ENCODE results near the gene HOXA2.

Gene HOXA2

DNA sequence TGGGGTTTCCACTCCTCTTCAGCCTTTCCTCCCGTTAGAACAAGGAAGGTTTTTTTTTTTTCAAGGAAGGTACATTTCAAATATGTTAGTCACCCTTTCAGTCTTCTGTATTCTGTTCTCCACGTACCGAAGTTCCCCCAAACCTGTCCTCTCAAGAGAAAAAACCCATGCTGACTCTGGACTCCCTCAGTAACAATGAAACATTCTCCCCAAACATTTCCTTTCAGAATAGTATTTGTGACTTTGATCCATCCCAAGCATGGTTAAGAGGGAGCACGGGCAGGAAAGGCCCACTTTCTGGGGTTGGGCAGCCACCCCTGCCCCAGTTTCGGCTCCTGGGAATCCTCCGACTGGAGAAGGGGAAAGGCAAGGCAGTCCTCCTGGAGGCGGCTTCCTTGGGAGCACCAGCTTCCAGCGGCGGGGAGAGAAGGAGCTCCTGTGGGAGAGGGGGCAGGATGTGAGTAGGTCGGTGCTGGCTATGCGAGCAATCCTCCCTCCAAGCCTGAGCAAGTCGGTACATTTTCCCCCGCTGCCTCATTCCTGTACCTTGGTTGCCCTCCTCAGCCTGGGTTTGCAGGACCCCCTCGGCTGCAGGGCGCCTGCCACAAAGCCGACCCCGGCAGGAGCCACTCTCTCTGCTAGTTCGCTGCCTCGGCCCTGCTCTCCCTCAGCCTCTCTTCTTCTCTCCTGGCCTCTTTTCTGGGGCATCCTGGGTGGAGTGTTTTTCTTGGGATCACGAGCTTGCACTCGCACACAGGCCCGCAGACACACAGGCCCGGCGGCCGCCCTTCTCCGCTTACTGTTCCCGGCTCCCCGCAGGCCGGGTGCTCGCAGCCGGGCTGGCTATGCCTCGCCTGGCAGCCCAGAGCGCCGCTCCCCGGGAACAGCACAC, 4.6 kb downstream of the HOXA2 start:
- no peak for DNase-seq

DNA sequence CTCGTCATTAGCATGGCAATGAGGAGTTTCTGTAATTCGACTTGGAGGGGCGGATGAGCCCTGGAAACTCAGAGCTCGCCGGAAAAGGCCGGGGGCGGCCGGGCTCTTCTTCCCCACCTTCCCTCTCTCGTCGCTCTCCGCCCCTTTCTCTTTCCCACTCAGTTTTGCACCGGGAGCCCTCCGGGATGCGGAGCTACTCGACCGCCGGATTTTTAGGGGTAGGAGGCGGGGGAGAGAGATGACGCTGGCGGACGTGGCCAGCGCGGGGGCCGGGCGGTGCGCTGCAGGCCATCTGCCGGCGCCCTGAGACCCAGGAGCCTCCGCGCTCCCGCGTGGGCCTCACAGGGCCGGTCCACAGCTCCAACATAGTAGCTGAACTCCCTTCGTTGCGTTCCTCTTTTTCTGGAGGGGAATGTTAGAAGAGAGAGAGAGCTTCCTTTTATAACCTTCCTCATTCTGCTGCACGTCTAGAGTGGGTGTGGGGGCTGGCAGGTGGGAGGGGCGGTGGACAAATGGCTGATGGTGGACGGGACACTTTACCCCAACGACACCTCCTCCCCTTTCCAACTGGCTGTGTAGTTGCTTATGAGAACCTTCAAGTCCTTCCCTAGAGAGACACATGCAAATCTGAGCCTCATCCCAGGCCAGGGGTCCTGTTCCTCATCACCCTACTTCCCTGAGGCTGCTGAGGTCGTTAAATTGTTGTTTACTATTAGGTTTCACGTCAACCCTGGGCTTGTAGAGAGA, 5.5 kb downstream of the HOXA2 start:
- no peak for DNase-seq

DNA sequence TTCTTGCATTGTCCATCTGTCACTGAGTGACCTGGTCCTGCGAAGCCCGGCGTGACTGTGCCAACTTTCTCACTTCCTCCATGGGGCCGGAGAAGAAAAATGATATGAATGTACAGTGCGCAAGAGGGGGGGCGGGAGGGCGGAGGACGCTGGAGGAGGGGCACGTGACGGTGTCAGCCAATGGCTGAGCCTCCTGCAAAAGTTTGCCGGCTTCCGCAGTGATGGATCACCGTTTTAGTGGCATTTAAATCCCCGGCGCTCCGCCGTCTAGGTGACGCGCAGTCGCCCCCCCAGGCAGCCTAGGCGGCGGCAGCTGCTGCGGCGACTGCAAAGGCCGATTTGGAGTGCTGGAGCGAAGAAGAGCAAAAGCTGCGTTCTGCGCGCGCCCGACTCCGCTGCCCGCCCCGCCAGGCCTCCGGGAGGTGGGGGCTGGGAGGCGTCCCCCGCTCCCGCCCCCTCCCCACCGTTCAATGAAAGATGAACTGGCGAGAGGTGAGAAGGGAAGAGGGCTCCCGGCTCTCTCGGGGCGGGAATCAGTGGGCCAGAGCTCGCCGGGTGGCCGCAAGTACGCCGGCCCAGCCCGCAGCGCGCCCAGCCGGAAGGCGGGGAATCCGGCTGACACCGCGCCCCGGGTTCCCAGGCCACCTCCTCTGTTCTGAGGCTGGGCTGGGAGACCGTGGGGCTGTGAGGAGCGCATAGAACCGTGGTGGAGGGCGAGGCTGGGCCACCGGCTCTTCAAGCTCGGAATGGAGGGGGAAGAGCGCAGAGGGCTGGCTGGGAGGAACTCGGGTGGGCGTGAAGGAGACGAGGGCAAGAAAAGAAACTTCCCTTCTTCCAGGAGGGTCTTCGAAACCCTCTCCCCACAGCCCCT, 6.4 kb downstream of the HOXA2 start, which contains the start of gene HOXA1:
HOXA1 (minus strand) TSS at position 104 of the 871 bp plus-strand sequence; CDS start at position 16, 88 bp downstream.
- peak; percentile 8 to 41 (median 18) for DNase-seq

DNA sequence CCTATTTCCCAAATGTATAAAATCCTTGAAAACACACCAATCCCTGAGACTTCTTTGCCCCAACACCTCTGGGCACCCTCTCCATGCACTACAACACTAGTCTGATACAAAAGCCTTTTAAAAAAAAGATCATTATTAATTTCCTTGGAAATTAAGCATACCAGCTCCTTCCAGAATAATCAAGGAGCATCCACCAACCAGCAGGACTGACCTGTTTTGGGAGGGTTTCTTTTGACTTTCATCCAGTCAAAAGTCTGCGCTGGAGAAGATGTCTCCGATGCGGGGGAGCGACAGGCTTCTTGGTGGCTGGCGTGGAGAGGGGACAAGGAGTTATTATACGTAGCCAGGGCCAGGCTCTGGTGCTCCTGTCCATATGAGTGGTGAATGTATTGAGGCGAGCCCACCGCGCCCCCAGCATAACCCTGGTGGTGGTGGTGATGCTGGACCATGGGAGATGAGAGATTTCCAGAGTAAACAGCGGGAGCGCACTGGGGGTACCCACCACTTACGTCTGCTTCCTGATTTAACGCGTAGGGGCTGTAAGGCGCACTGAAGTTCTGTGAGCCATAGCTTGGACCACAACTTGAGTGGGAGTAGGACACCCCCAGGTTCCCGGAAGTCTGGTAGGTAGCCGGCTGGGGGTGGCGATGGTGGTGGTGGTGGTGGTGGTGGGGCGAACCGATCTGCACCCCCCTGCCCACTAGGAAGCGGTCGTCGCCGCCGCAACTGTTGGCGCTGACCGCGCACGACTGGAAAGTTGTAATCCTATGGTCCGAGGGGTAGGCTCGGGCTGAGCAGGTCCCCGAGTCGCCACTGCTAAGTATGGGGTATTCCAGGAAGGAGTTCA, 7.2 kb downstream of the HOXA2 start:
- DNase-seq: no peak

DNA sequence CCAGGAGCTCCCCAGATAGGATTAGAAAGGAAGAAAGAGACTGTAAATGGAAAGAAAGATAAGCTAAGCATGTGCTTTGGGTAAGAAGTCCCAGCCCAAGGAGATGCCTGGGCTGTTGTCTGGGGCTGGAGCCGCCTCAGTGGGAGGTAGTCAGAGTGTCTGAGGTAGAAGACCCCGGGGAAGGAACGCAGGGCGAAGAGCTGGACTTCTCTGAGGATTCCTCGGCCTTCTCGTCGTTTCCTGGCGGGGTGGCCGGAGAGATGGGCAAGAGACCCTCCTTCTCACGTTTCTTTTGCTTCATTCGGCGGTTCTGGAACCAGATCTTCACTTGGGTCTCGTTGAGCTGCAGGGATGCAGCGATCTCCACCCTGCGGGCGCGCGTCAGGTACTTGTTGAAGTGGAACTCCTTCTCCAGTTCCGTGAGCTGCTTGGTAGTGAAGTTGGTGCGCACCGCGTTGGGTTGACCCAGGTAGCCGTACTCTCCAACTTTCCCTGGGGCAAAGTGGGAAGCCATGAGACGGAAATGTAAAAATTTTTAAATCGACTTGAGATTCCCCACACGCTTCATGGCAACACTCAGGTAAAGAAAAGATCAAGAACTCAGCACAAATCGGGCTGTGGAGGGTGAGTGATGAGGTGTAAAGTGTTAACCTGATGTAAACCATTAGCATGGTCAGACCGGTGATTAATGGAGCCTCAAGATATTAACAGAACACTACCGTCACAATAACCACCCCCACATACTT, 8.0 kb downstream of the HOXA2 start:
- no peak for DNase-seq

DNA sequence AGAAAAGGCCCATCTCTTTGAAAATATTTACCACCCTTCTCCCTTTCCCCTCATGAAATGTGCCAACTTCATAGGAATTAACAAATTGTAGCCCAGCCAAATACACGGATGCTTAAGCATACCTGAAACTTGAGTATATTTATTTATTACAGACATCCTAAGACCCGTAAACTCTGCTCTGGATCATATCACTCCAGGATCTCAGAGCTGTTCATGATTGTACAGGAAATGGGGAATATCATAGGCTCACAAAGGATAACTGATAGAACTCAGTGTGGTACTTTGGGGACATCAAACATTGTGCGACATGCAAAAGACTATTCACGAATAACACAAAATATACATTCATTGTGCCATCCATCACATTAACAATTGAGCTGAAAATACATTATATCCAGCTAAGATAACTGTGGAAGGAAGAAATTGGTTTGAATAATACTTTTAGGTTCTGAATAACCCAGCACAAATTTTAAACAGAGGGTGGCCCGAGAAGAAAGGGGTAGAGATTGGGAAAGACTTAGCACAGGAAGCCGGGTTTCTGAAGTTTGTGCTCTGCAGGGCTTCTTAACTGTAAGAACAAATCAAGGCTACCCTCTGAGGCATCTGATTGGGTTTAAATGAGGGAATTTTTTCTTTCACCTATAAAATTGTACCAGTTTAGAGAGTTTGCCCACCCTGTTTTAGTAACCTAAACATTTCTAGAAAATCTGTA, 9.1 kb downstream of the HOXA2 start:
- no peak for DNase-seq

DNA sequence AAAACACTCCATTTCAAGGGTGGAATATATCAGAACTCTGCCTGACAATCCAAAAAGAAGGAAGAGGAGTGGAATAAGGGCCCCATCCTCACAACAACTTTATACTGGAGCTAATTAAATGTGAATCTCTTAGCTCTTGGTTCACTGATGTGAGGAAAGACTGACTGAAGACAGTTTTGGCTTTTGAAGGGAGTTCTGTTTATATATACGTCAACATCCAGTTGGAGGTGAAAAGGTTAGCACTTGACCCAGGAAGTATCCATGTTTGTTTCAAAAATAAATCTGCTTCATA, 9.7 kb downstream of the HOXA2 start:
- no peak for DNase-seq

DNA sequence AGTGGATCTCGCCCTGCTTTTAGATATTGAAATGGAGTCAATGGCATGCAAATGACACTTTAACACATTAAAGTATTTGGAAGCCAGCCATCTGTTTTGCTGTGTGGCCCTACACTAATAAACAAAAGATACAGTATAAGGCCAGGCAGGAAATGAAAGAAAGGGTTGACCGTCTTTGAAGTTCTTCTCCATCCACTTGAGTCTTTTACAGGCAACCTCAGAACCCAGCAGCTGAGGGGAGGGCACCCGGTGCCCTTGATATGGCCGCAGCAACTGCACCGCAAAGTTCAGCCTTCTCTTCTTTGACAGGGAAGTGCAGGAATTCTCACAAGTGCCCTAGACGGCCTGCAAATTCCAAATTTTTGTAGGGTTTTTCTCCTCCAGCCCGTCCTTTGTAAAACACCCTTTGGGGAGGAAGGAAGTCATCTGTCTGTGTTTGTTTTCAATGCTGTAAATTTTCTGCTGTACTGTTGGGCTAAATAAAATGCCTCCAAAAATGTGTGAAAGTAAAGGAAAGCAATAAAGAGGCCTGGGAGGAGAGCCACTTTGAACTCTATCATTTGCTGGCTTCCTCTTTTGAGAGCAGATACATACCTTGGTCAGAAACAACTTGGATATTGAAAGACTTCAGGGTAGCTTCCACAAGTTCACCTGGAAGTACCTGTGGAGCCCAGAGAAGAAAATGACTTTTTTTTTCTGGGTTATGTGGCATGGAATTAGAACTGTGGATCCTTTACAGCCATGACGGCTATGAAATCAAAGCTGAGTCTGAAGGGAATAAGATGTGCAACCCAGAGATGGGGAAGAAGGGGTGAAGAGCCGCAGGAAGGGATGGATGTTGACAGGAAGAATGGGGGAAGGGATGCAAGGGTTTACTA, 10.3 kb downstream of the HOXA2 start:
- no peak for DNase-seq

DNA sequence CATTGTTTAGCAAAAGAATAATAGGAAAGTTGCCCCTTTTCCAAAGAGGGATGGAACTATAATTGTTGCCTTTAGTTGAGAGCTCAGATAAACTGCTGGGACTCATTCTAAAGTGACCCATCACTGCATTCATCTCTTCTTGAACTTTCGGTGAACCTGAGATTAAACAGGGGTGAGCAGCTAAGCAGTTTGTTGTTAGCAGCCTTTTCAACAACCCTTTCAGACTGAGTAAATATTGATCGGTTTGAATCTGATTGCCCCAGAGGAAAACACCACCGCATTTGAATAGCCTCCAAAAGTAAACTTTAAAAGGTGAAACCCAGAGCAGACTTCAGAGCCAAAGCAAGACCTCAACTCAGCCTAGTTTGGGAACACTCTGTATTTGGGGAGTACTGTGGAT, 11.4 kb downstream of the HOXA2 start:
- no peak for DNase-seq

DNA sequence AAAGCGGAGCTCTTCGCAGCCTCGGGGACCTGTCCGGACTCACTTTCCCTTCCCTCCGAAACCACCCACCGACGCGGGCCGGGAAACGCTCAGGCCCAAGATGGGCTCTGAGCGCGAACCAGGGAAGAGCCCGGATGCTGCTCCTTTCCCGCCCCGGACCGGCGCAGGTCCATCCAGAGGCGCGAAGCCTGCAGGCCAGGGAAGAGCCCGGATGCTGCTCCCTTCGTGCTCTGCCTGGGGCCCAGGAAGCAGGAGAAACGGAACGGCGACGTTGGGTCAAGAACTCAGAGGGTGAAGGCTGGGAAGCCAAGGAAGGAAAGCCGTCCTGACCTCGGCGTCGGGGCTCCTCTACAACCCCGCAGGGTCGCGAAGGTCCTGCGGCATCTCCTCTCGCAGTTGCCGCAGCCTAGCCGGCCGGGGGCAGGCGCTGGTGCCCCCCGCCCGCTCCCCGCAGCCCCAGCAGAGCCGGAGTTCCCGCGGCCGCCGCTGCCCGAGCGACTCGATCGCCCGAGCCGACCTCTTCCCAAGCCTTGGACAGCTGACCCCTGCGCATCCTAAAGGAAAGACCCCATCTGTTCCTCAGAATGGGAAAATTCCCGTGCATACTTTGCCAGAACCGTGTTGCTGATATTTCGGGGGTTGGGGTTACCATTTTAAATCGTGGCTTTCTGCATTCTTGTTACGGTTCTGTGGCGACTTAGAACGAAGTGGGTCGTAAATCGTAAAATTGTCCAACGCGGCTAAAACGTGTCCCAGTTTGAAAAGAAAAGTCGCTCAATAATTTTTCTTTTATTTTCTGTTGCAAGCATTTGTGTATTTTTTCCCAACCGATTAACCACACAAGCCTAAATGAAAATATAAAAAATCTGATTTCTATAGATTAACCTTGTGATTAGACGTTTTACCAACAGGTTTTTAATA, 14.2 kb downstream of the HOXA2 start:
- no peak for DNase-seq

DNA sequence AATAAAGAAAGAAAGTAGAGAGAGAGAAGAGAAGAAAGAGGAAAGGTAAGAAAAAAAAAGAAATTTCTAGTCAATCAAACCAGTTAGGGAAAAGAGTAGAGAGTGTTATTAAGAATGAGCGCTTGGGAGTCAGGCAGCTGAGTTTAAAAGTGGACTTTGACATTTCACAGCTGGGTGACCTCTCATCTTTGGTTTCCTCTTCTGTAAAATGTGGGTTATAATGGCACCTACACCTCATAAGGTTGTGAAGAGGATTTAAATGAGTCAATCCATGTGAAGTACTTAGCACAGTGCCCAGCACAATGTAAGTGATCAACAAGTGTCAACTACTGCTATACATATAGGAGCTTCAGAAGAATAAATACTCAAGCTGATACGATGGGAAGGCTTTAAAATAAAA, 18.8 kb downstream of the HOXA2 start:
- DNase-seq: no peak

DNA sequence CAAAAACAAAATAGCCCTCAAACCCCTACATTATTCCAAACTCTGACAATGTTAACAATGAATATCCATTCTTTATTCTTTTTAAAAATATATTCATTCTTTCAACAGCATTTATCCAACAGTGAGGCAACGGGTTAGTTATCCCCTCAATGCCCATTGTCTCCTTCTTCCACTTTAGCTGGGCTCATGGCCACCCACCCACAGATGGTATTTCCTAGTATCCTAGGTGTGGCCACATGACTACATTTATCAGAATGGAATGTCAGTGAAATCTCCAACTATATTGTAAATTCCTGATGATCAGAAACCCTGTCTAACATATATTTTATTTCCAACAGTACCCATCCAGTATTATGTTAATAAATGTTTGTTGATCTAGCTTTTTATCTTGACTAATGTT, 20.3 kb downstream of the HOXA2 start:
- DNase-seq: no peak

DNA sequence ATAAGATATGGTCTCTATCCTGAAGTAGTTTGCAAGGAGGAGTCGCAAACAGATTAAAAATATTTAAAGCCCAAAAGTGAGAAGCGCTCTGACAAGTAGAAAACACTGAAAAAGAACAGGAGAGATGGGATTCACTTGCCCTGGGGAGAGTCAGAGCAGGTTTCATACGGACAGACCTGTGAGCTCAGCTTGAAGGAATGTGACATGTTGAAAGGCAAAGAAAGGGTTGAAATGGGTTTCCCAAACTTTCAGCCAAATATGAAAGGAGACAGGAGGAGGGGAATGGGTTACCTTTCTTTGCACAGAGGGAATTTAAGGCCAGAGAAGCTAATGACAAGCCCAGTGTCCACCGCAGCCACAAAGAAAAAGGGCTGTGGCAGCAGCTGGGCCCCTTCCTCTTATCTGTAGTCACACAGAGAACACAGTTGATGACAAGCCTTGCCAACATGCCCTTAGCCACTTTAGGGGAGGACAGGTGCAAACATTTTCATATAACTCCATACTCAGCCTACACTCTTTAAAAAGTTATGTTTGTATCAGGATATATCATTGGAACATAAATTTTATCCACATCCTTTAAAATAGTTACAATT, 21.5 kb downstream of the HOXA2 start:
- no peak for DNase-seq

DNA sequence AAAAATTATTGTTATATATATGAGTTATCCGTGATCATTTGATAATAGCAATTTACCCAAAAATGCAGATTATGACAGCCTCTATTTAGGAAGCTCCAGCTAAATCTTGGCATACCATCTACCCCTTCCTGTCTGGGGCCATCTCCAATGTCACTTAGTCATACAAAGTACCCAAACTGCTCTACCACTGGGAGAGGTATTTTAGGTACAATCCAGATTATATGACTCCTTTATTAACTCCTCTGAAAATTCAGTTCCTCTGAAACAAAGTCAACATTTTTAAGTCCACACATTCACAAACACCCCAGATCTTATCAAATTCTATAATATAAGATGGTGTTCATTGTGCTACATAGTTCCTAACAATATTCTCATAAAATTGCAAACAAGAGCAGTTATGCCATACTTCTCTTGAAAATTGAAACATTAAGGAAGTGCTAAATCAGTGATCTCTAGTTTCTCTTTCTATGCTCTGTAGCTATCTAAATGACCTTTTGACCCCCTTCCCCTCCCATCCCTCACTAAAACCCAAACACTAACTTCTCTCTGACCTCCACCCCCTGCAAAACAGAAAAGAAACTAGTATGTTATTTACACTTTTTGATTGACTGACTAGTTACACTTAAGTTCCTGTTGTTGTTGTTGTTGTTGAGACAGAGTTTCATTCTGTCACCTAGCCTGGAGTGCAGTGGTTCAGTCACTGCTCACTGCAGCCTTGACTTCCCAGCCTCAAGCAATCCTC, 23.1 kb downstream of the HOXA2 start:
- DNase-seq: no peak

DNA sequence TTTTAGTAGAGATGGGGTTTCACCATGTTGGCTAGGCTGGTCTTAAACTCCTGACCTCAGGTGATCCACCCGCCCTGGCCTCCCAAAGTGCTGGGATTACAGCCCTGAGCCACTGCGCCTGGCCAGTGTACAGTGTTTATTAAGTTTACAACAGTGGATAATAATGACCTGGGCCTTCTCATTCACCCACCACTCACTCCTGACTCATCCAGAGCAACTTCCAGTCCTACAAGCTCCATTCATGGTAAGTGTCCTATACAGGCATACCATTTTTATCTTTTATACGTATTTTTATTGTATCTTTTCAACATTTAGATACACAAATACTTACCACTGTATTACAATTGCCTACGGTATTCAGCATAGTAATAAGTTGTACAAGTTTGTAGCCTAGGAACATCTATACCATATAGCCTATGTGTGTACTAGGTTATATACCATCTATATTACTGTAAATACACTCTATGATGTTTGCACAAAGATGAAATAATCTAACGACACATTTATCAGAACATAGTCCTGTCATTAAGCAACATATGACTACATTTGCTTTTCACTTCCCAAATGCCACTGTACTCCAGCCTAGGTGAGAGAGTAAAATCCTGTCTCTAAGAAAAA, 23.8 kb downstream of the HOXA2 start:
- no peak for DNase-seq

DNA sequence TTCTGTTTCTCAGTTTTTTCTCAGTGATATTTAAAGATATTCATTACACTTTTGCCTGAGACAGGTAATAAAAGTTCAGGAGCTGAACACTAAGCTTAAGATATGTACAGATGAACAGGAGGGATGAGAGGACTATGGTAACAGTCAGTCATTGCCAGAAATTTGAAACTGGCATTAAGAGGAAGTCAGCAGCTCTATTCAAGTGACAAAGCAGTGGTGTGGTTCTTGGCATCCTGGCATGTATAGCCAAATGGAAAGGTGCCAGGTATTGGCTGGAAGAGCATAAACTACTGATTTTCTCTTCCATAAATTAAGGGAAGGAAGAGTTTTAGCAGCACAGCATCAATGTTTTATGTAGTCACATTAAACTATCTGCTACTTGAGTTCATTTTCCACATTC, 29.4 kb downstream of the HOXA2 start:
- no peak for DNase-seq

Measured in activated naive CD4-positive, alpha-beta T cell (primary cell).